ENCODE data around the gene BCAR1.
"Not testable (repeated sequence)": the region's sequence is repeated elsewhere in the genome, so short reads cannot be mapped to it uniquely, and the experiment has no call there.

Gene BCAR1

DNA sequence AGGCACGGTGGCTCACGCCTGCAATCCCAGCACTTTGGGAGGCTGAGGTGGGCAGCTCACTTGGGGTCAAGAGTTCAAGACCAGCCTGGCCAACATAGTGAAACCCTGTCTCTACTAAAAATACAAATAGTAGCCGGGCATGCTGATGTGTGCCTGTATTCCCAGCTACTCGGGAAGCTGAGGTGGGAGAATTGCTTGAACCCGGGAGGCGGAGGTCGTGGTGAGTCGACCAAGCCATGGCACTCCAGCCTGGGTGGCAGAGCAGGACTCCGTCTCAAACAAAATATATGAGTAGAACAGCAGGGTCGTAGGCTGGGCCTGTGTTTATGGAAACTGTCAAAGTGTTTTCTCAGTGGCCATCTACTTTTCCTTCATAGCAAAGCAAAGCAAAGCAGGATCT lies 40.1 kb downstream of the BCAR1 start:
- not testable (repeated sequence) for H2AFZ ChIP-seq (ENCODE audit: insufficient read depth, low read length, poor library complexity); H3K4ac ChIP-seq (ENCODE audit: low read depth, low read length); H2BK12ac ChIP-seq (ENCODE audit: low read length); H4K12ac ChIP-seq (ENCODE audit: low read depth, low read length); H4K8ac ChIP-seq (ENCODE audit: low read depth, low read length); H3K23ac ChIP-seq (ENCODE audit: low read length); H3K79me1 ChIP-seq (ENCODE audit: low read length); H2AK5ac ChIP-seq (ENCODE audit: low read length); H3K4me3 ChIP-seq (ENCODE audit: low read depth, low read length); H3K27ac ChIP-seq (ENCODE audit: low read depth, low read length); H3K4me2 ChIP-seq (ENCODE audit: low read length); H3K14ac ChIP-seq (ENCODE audit: low read length); H2BK5ac ChIP-seq (ENCODE audit: low read depth, low read length, poor library complexity); H3K36me3 ChIP-seq (ENCODE audit: control insufficient read depth in 1 of 2, insufficient read depth in 2 of 2, low read length in 2 of 2); H3K18ac ChIP-seq (ENCODE audit: low read length); H4K91ac ChIP-seq (ENCODE audit: low read depth, low read length); DNase-seq; H3K79me2 ChIP-seq (ENCODE audit: control insufficient read depth, insufficient read depth, low read length, poor library complexity); H3K9ac ChIP-seq (ENCODE audit: low read length); H3K9me3 ChIP-seq (ENCODE audit: insufficient read depth, low read depth, low read length); H3K27me3 ChIP-seq (ENCODE audit: insufficient read depth, low read length); H3K4me1 ChIP-seq (ENCODE audit: control insufficient read depth in 1 of 2, insufficient read depth in 2 of 2, low read length in 2 of 2); H2BK120ac ChIP-seq (ENCODE audit: insufficient read depth, low read length, poor library complexity)
- WGBS (ENCODE audit: extremely low coverage, insufficient coverage, insufficient read length): no CpG with 5 or more reads among the region's 10 CpGs

DNA sequence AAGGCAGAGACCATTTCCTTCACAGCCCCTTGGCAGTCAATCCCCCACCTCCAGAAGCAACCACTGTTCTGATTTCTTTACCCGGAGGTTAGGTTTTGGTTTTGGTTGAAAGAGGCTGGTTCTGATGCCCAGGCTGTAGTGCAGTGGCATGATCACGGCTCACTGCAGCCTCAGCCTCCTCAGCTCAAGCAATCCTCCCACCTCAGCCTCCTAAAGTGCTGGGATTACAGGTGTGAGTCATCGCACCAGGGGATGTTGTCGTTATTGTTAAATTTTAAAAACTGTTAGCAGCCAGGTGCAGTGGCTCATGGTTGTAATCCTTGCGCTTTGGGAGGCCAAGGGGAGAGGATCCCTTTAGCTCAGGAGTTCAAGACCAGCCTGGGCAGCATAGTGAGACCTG lies 41.5 kb downstream of the BCAR1 start:
- no CpG with 5 or more reads among the region's 5 CpGs for WGBS (ENCODE audit: extremely low coverage, insufficient coverage, insufficient read length)
- H3K27me3 ChIP-seq (ENCODE audit: insufficient read depth, low read length): no peaks in the 10 kb centered on the region

GRCh38 chr16:75209514-75209913 lies 41.9 kb downstream of the BCAR1 start:
- H3K18ac ChIP-seq (ENCODE audit: low read length); H2BK5ac ChIP-seq (ENCODE audit: low read depth, low read length, poor library complexity); H3K36me3 ChIP-seq (ENCODE audit: control insufficient read depth in 1 of 2, insufficient read depth in 2 of 2, low read length in 2 of 2); H2AFZ ChIP-seq (ENCODE audit: insufficient read depth, low read length, poor library complexity); H4K8ac ChIP-seq (ENCODE audit: low read depth, low read length); H2BK120ac ChIP-seq (ENCODE audit: insufficient read depth, low read length, poor library complexity); H3K4me3 ChIP-seq (ENCODE audit: low read depth, low read length); H3K27me3 ChIP-seq (ENCODE audit: insufficient read depth, low read length); H3K4me2 ChIP-seq (ENCODE audit: low read length); H2AK5ac ChIP-seq (ENCODE audit: low read length); H3K27ac ChIP-seq (ENCODE audit: low read depth, low read length); H3K79me1 ChIP-seq (ENCODE audit: low read length); H3K4ac ChIP-seq (ENCODE audit: low read depth, low read length); H2BK12ac ChIP-seq (ENCODE audit: low read length); H3K23ac ChIP-seq (ENCODE audit: low read length); H4K91ac ChIP-seq (ENCODE audit: low read depth, low read length); H3K79me2 ChIP-seq (ENCODE audit: control insufficient read depth, insufficient read depth, low read length, poor library complexity); H3K9me3 ChIP-seq (ENCODE audit: insufficient read depth, low read depth, low read length); H3K4me1 ChIP-seq (ENCODE audit: control insufficient read depth in 1 of 2, insufficient read depth in 2 of 2, low read length in 2 of 2); H3K14ac ChIP-seq (ENCODE audit: low read length); H3K9ac ChIP-seq (ENCODE audit: low read length); DNase-seq; H4K12ac ChIP-seq (ENCODE audit: low read depth, low read length): not testable (repeated sequence)
- WGBS (ENCODE audit: extremely low coverage, insufficient coverage, insufficient read length): no CpG with 5 or more reads among the region's 7 CpGs

More for the DNA sequence above, 41.5 kb downstream of the BCAR1 start:
- DNase-seq: peak in 1 of 2 donors; percentile 51
- Histone ChIP-seq H3K4ac (ENCODE audit: low read depth, low read length) (no peak overlapping the region), H3K18ac (ENCODE audit: low read length) (no peak overlapping the region), H2BK12ac (ENCODE audit: low read length) (no peak overlapping the region), H4K91ac (ENCODE audit: low read depth, low read length) (no peak overlapping the region), H3K27ac (ENCODE audit: low read depth, low read length) (no peak overlapping the region), H4K8ac (ENCODE audit: low read depth, low read length) (no peak overlapping the region), H2BK5ac (ENCODE audit: low read depth, low read length, poor library complexity) (no peak overlapping the region), H3K23ac (ENCODE audit: low read length) (no peak overlapping the region), H3K79me2 (ENCODE audit: control insufficient read depth, insufficient read depth, low read length, poor library complexity) (no peaks in the 10 kb centered on the region), H3K79me1 (ENCODE audit: low read length) (peaks cover 4% of the 10 kb centered on the region), H3K4me1 (ENCODE audit: control insufficient read depth in 1 of 2, insufficient read depth in 2 of 2, low read length in 2 of 2) (no peaks in the 10 kb centered on the region), H2AK5ac (ENCODE audit: low read length) (no peak overlapping the region), H4K12ac (ENCODE audit: low read depth, low read length) (no peak overlapping the region), H3K9me3 (ENCODE audit: insufficient read depth, low read depth, low read length) (peaks cover 4% of the 10 kb centered on the region), H2AFZ (ENCODE audit: insufficient read depth, low read length, poor library complexity) (no peak overlapping the region), H2BK120ac (ENCODE audit: insufficient read depth, low read length, poor library complexity) (no peak overlapping the region), H3K14ac (ENCODE audit: low read length) (no peak overlapping the region), H3K36me3 (ENCODE audit: control insufficient read depth in 1 of 2, insufficient read depth in 2 of 2, low read length in 2 of 2) (no peaks in the 10 kb centered on the region), H3K4me3 (ENCODE audit: low read depth, low read length) (no peak overlapping the region), H3K4me2 (ENCODE audit: low read length) (no peak overlapping the region), H3K9ac (ENCODE audit: low read length) (no peak overlapping the region)

DNA sequence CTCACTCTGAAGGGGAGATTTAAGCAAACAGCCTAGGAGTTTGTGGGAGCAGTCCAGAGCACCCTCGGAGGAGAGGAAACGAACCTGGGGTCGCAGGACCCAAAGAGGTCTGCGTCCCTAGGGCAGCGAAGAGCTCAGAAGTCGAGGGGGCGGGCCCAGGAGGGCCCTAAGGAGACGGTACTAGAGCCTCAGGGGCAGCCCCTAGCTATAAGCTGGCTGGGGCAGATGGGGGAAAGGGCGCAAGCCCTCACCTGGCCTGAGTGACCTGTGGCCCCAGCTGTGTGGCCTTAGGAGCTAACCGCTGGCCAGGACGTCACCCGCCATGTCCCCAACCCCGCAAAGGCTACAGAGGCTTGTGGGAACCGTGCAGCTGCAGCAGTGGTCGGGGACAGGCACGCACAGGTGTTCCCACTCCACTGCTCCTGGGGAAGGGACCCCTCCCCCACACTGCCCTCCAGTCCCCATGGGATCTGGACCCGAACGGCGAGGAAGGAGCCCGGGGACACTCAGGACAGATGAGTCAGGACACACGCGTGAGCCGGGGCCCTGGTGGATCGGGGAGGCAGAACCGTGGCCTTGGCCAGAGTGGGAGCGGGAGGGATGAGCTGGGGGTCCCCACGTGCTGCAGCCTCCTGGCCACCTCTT lies 42.4 kb downstream of the BCAR1 start:
- no peak overlapping the region for H2AK5ac ChIP-seq (ENCODE audit: low read length)
- H3K27me3 ChIP-seq (ENCODE audit: insufficient read depth, low read length): no peaks in the 10 kb centered on the region
- no peak overlapping the region for H3K4me3 ChIP-seq (ENCODE audit: low read depth, low read length)
- no peak overlapping the region for H2BK120ac ChIP-seq (ENCODE audit: insufficient read depth, low read length, poor library complexity)
- H4K8ac ChIP-seq (ENCODE audit: low read depth, low read length): no peak overlapping the region
- no peaks in the 10 kb centered on the region for H3K36me3 ChIP-seq (ENCODE audit: control insufficient read depth in 1 of 2, insufficient read depth in 2 of 2, low read length in 2 of 2)
- no peak overlapping the region for H3K18ac ChIP-seq (ENCODE audit: low read length)
- no peak overlapping the region for H4K91ac ChIP-seq (ENCODE audit: low read depth, low read length)
- no peak overlapping the region for H3K4me2 ChIP-seq (ENCODE audit: low read length)
- H3K14ac ChIP-seq (ENCODE audit: low read length): peak overlapping the region; percentile 36
- no peak overlapping the region for H2BK12ac ChIP-seq (ENCODE audit: low read length)
- no peaks in the 10 kb centered on the region for H3K4me1 ChIP-seq (ENCODE audit: control insufficient read depth in 1 of 2, insufficient read depth in 2 of 2, low read length in 2 of 2)
- no peak overlapping the region for H2AFZ ChIP-seq (ENCODE audit: insufficient read depth, low read length, poor library complexity)
- H3K9ac ChIP-seq (ENCODE audit: low read length): no peak overlapping the region
- H3K23ac ChIP-seq (ENCODE audit: low read length): no peak overlapping the region
- no peak overlapping the region for H2BK5ac ChIP-seq (ENCODE audit: low read depth, low read length, poor library complexity)
- H3K27ac ChIP-seq (ENCODE audit: low read depth, low read length): no peak overlapping the region
- H3K4ac ChIP-seq (ENCODE audit: low read depth, low read length): no peak overlapping the region
- H3K9me3 ChIP-seq (ENCODE audit: insufficient read depth, low read depth, low read length): peaks cover 4% of the 10 kb centered on the region
- H3K79me2 ChIP-seq (ENCODE audit: control insufficient read depth, insufficient read depth, low read length, poor library complexity): no peaks in the 10 kb centered on the region
- peaks cover 4% of the 10 kb centered on the region for H3K79me1 ChIP-seq (ENCODE audit: low read length)
- DNase-seq: peak; percentile 94 to 98
- H4K12ac ChIP-seq (ENCODE audit: low read depth, low read length): no peak overlapping the region
- no CpG with 5 or more reads among the region's 27 CpGs for WGBS (ENCODE audit: extremely low coverage, insufficient coverage, insufficient read length)
